Endothelial cell of umbilical vein (primary cell): ENCODE results near the gene SLC1A1. TPM values are rescaled to one million over a fixed set of nuclear protein-coding genes. Genes with fewer than 3 reads are reported as not detected.

ENCODE experiments used
- BruUV-seq: library from RNA; stranded (reverse); fragments of 400-500 nt; replicated peaks from 2 replicates; lab custom pipeline; 2021; lab: Mats Ljungman, UMichigan
- CTCF ChIA-PET: fragments of 300-600, 350-600 bp; sonication (Branson Sonifier 250); formaldehyde crosslinking; loops from one replicate; lab custom pipeline; 2021; ENCODE audit warnings: antibody characterized with exemption, inconsistent platforms; lab: Charles Lee
- POLR2A ChIA-PET: fragments of 300-600, 350-600 bp; sonication (Branson Sonifier 250); formaldehyde crosslinking; loops from one replicate; lab custom pipeline; 2021; ENCODE audit warnings: antibody characterized with exemption, inconsistent platforms; lab: Charles Lee
- DNase-seq: peaks from one replicate; pipeline ENCODE4 v3.0.0-alpha.2; 2011; ENCODE audit warnings: low read depth, low spot score
- FAIRE-seq: peaks from 2 replicates; lab custom pipeline; 2011; peaks lifted over from hg19 to GRCh38; lab: Jason Lieb, UNC
- H2AFZ ChIP-seq: 2 replicates; pipeline ENCODE4 v1.6.0; 2012; ENCODE audit warnings: low read depth, low read length, control low read depth, inconsistent platforms
- H3K27ac ChIP-seq: 2 replicates; pipeline ENCODE4 v1.5.1; 2011; ENCODE audit warnings: low read depth, mild to moderate bottlenecking, control low read depth, low read length, moderate library complexity; ENCODE audit not compliant: insufficient read depth
- H3K27me3 ChIP-seq, 2 experiments: 2 replicates each; pipeline versions ENCODE4 v1.6.0 to v1.6.1; 2011; ENCODE audit warnings: low read length in 2 of 2, mixed read lengths in 1 of 2; ENCODE audit not compliant: control insufficient read depth in 2 of 2, insufficient read depth in 2 of 2
- H3K36me3 ChIP-seq, 2 experiments: 2 replicates in 1 of 2; 3 replicates in 1 of 2; pipeline ENCODE4 v1.5.1; 2011; ENCODE audit warnings: low read length in 2 of 2, mild to moderate bottlenecking in 1 of 2, moderate library complexity in 1 of 2; ENCODE audit not compliant: control insufficient read depth in 2 of 2, insufficient read depth in 2 of 2; ENCODE audit errors: extremely low read depth in 1 of 2
- H3K4me1 ChIP-seq: 3 replicates; pipeline ENCODE4 v1.5.1; 2011; ENCODE audit warnings: mild to moderate bottlenecking, low read length; ENCODE audit not compliant: control insufficient read depth, insufficient read depth; ENCODE audit errors: extremely low read depth
- H3K4me2 ChIP-seq: 2 replicates; pipeline ENCODE4 v1.6.1; 2011; ENCODE audit warnings: low read length, control low read depth, mixed read lengths; ENCODE audit not compliant: insufficient read depth
- H3K4me3 ChIP-seq, 3 experiments: fragments of 200-600 bp in 1 of 3; sonication (generic), shearing (Covaris generic) in 1 of 3; replicated peaks in 1 of 3; 2 replicates each; pipeline ENCODE4 v1.5.1; 2011 to 2016; ENCODE audit warnings: control low read depth in 3 of 3, low read length in 3 of 3, mild to moderate bottlenecking in 2 of 3, inconsistent platforms in 1 of 3, low read depth in 1 of 3, moderate library complexity in 1 of 3; ENCODE audit not compliant: insufficient read depth in 1 of 3
- H3K79me2 ChIP-seq: 2 replicates; pipeline ENCODE4 v1.6.0; 2012; ENCODE audit warnings: low read length, inconsistent platforms; ENCODE audit not compliant: control insufficient read depth, insufficient read depth
- H3K9ac ChIP-seq: replicated peaks from 2 replicates; pipeline ENCODE3; 2011; ENCODE audit warnings: low read length, control low read depth; ENCODE audit not compliant: insufficient read depth; ENCODE audit errors: extremely low read depth
- H3K9me1 ChIP-seq: replicated peaks from 3 replicates; pipeline ENCODE4 v1.6.0; 2011; ENCODE audit warnings: mild to moderate bottlenecking, low read length; ENCODE audit not compliant: control insufficient read depth, insufficient read depth; ENCODE audit errors: extremely low read depth
- H3K9me3 ChIP-seq: replicated peaks from 2 replicates; pipeline ENCODE4 v1.5.1; 2012; ENCODE audit warnings: low read length, inconsistent platforms; ENCODE audit not compliant: control insufficient read depth, insufficient read depth
- H4K20me1 ChIP-seq: replicated peaks from 2 replicates; pipeline ENCODE3; 2011; ENCODE audit warnings: mild to moderate bottlenecking, low read length; ENCODE audit not compliant: control insufficient read depth, insufficient read depth; ENCODE audit errors: extremely low read depth
- EZH2 ChIP-seq: IDR thresholded peaks from 2 replicates; pipeline ENCODE4 v1.6.1; 2012; ENCODE audit warnings: borderline replicate concordance, low read depth, mild to moderate bottlenecking, moderate library complexity, low read length, inconsistent platforms; ENCODE audit not compliant: severe bottlenecking
- FOS ChIP-seq: IDR thresholded peaks from 2 replicates; pipeline ENCODE4 v1.6.1; 2011; ENCODE audit warnings: mild to moderate bottlenecking, low read length, moderate library complexity, borderline replicate concordance; ENCODE audit not compliant: insufficient read depth
- GATA2 ChIP-seq: IDR thresholded peaks from 2 replicates; pipeline ENCODE4 v1.7.0; 2011; ENCODE audit warnings: low read depth, mild to moderate bottlenecking, moderate library complexity, mixed read lengths, low read length; ENCODE audit not compliant: insufficient read length, insufficient read depth
- JUN ChIP-seq: IDR thresholded peaks from 2 replicates; pipeline ENCODE4 v1.6.1; 2011; ENCODE audit warnings: borderline replicate concordance, low read depth; ENCODE audit not compliant: insufficient read length, insufficient read depth
- MYC ChIP-seq: IDR thresholded peaks from one replicate; pipeline ENCODE4 v1.6.1; 2011; ENCODE audit warnings: mild to moderate bottlenecking, low read depth, low read length
- POLR2A ChIP-seq: IDR thresholded peaks from 2 replicates; pipeline ENCODE4 v1.6.1; 2012; ENCODE audit warnings: low read depth, mild to moderate bottlenecking, control low read depth, low read length
- POLR2AphosphoS5 ChIP-seq: IDR thresholded peaks from 2 replicates; pipeline ENCODE4 v1.6.1; 2012; ENCODE audit warnings: low read depth, mild to moderate bottlenecking, control low read depth, low read length, moderate library complexity; ENCODE audit not compliant: insufficient read depth
- dilution Hi-C: fragments of 300-500 bp; cut with MboI; formaldehyde crosslinking; loops from one replicate; pipeline ENCODE4 v1.15.0; 2019; ENCODE audit warnings: low sequenced_read_pairs; ENCODE audit not compliant: extremely low pct_ligation_motif_present
- intact Hi-C: fragments of 100-400 bp; cut with micrococcal nuclease; formaldehyde crosslinking; loops from one replicate; pipeline ENCODE4 v1.10.0; 2022
- polyA plus RNA-seq, 4 experiments: library from polyadenylated mRNA; depleted of rRNA in 3 of 4; stranded (reverse) in 3 of 4; unstranded in 1 of 4; fragments of >200 nt; gene quantifications; 2 replicates each; pipeline versions ENCODE4 v1.2.1 to v1.2.3, GENCODE V29; 2011 to 2012; ENCODE audit warnings: missing spikeins in 1 of 4
- total RNA-seq: library from RNA; stranded (reverse); gene quantifications from 2 replicates; pipeline ENCODE4 v1.2.3, GENCODE V29; 2021
- TF ChIP-seq, protein P1 (sequence below): IDR thresholded peaks from 2 replicates; pipeline ENCODE4 v1.6.1; 2011; ENCODE audit not compliant: insufficient read depth, insufficient read length
- TF ChIP-seq, protein P2 (sequence below), 2 donors: IDR thresholded peaks; 1 replicate in 1 of 2; 2 replicates in 1 of 2; pipeline ENCODE4 v1.5.1; 2011; ENCODE audit warnings: low read length in 2 of 2, mild to moderate bottlenecking in 2 of 2, moderate library complexity in 2 of 2, control low read depth in 1 of 2, inconsistent platforms in 1 of 2, low read depth in 1 of 2; ENCODE audit not compliant: insufficient read depth in 1 of 2; ENCODE audit errors: extremely low read depth in 1 of 2

SLC1A1 gene
- total and polyA plus RNA-seq, 2 donors (not counting 3 experiments of a cell fraction or from before 2014, with no cell fraction given): 5.8 to 8.3 TPM

DNA sequence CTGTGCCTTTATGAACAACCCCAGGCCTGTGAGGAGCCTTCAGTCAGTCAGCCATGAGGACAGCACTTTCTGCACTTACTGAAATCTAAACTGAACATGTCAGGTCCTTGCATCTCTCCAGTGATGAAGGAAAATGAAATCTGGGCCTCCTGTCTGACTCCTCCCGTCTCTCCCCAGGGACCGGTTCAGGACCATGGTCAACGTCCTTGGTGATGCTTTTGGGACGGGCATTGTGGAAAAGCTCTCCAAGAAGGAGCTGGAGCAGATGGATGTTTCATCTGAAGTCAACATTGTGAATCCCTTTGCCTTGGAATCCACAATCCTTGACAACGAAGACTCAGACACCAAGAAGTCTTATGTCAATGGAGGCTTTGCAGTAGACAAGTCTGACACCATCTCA is 94.9 kb downstream of the SLC1A1 start:
- Histone ChIP-seq H3K4me2 (no peak overlapping the region), H3K27ac (no peak overlapping the region), H3K9me3 (no peaks in the 10 kb centered on the region), H3K36me3 (peaks cover 0 to 5% of the 10 kb centered on the region in 2 experiments), H2AFZ (no peak overlapping the region), H3K9ac (no peak overlapping the region), H3K79me2 (no peaks in the 10 kb centered on the region), H3K9me1 (no peaks in the 10 kb centered on the region), H3K4me3 (no peak overlapping the region), H3K27me3 (no peaks in the 10 kb centered on the region), H3K4me1 (no peaks in the 10 kb centered on the region), H4K20me1 (no peaks in the 10 kb centered on the region)
- TF ChIP-seq GATA2: no peak
- no peak for TF ChIP-seq MYC
- TF ChIP-seq EZH2: no peak
- no peak for TF ChIP-seq JUN
- no peak for TF ChIP-seq POLR2AphosphoS5
- no peak for TF ChIP-seq FOS
- TF ChIP-seq POLR2A: no peak
- TF ChIP-seq, protein P1, sequence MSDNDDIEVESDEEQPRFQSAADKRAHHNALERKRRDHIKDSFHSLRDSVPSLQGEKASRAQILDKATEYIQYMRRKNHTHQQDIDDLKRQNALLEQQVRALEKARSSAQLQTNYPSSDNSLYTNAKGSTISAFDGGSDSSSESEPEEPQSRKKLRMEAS: no peak
- TF ChIP-seq, protein P2, sequence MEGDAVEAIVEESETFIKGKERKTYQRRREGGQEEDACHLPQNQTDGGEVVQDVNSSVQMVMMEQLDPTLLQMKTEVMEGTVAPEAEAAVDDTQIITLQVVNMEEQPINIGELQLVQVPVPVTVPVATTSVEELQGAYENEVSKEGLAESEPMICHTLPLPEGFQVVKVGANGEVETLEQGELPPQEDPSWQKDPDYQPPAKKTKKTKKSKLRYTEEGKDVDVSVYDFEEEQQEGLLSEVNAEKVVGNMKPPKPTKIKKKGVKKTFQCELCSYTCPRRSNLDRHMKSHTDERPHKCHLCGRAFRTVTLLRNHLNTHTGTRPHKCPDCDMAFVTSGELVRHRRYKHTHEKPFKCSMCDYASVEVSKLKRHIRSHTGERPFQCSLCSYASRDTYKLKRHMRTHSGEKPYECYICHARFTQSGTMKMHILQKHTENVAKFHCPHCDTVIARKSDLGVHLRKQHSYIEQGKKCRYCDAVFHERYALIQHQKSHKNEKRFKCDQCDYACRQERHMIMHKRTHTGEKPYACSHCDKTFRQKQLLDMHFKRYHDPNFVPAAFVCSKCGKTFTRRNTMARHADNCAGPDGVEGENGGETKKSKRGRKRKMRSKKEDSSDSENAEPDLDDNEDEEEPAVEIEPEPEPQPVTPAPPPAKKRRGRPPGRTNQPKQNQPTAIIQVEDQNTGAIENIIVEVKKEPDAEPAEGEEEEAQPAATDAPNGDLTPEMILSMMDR (IDR thresholded peaks at IDR 0.05; ENCODE audit: extremely low read depth in 1 of 2, insufficient read depth in 1 of 2, low read depth in 1 of 2, low read length in 2 of 2): no peak
- no TSS peak for BruUV-seq
- ChIA-PET POLR2A (no interaction called here), CTCF (interaction anchor here (1.5 kb wide), 1 partner anchor 12 kb away, joined by 3 read pairs; no protein-coding TSS in a partner anchor)
- no peak for DNase-seq
- intact Hi-C loops: no loop called here
- dilution Hi-C loops: no loop called here
- no peak for FAIRE-seq
